WERI-Rb-1 (cell line): ENCODE data around the gene EFCAB12.
A peak's percentile ranks its signal among the peaks of the same experiment; 100 is the strongest.

Experiments used
- DNase-seq: peaks from one replicate; pipeline ENCODE4 v3.0.0-alpha.2; 2020
- H3K27ac ChIP-seq: fragments of 250-450 bp; sonication (Bioruptor Pico); 2 replicates; pipeline ENCODE4 v1.5.1; 2020; ENCODE audit warnings: mild to moderate bottlenecking, moderate library complexity
- H3K27me3 ChIP-seq: fragments of 250-450 bp; sonication (Bioruptor Pico); 2 replicates; pipeline ENCODE4 v1.5.1; 2021; ENCODE audit warnings: mild to moderate bottlenecking, low read depth, moderate library complexity; ENCODE audit not compliant: insufficient read depth, severe bottlenecking
- H3K36me3 ChIP-seq: fragments of 250-450 bp; sonication (Bioruptor Pico); 2 replicates; pipeline ENCODE4 v1.5.1; 2020; ENCODE audit warnings: mild to moderate bottlenecking, moderate library complexity
- H3K4me3 ChIP-seq: 2 replicates; pipeline ENCODE4 v1.5.1; 2011; ENCODE audit warnings: low read depth, mild to moderate bottlenecking, control low read depth, low read length
- H3K9me3 ChIP-seq: fragments of 250-450 bp; sonication (Bioruptor Pico); 2 replicates; pipeline ENCODE4 v1.5.1; 2021; ENCODE audit warnings: mild to moderate bottlenecking, moderate library complexity; ENCODE audit not compliant: severe bottlenecking
- CTCF ChIP-seq: IDR thresholded peaks from 2 replicates; pipeline ENCODE4 v1.5.1; 2011; ENCODE audit warnings: low read depth, mild to moderate bottlenecking, control low read depth, inconsistent platforms, low read length

The EFCAB12 gene

GRCh38 chr3:129439817-129440617, 11.6 kb upstream of the EFCAB12 start, which contains the start of the genes IFT122 and MBD4:
IFT122 (plus strand) TSS chr3:129440224; CDS start chr3:129440331, 107 bp downstream.
MBD4 (minus strand) TSS chr3:129439948; CDS start chr3:129439833, 115 bp downstream.
- Histone ChIP-seq H3K4me3 (peak within 1 kb of the TSS; percentile 99), H3K36me3 (peaks cover 32% of the 10 kb centered on the region), H3K9me3 (no peaks in the 10 kb centered on the region), H3K27me3 (no peaks in the 10 kb centered on the region), H3K27ac (peak within 1 kb of the TSS; percentile 96)
- TF ChIP-seq CTCF, result no peak
- DNase-seq, result peak; percentile 99

GRCh38 chr3:129439226-129439816, 10.9 kb upstream of the EFCAB12 start:
- peak overlapping the region; percentile 99 for H3K4me3 ChIP-seq
- H3K27ac ChIP-seq, result peak overlapping the region; percentile 76
- H3K27me3 ChIP-seq, result no peaks in the 10 kb centered on the region
- H3K36me3 ChIP-seq, result peaks cover 38% of the 10 kb centered on the region
- no peak for TF ChIP-seq CTCF
- peak; percentile 23 for DNase-seq
- H3K9me3 ChIP-seq, result no peaks in the 10 kb centered on the region

- H3K4me3 ChIP-seq, result no peak overlapping the region
These were observed 6.9 kb upstream of the EFCAB12 start for GRCh38 chr3:129435367-129435766.

GRCh38 chr3:129434140-129434539, 5.7 kb upstream of the EFCAB12 start:
- Histone ChIP-seq H3K27ac (no peak overlapping the region), H3K27me3 (no peaks in the 10 kb centered on the region), H3K4me3 (no peak overlapping the region), H3K36me3 (peaks cover 78% of the 10 kb centered on the region), H3K9me3 (no peaks in the 10 kb centered on the region)
- DNase-seq, result no peak
- TF ChIP-seq CTCF, result no peak

More at GRCh38 chr3:129435367-129435766, 6.9 kb upstream of the EFCAB12 start:
- no peaks in the 10 kb centered on the region for H3K9me3 ChIP-seq
- DNase-seq, result no peak
- no peaks in the 10 kb centered on the region for H3K27me3 ChIP-seq
- peaks cover 76% of the 10 kb centered on the region for H3K36me3 ChIP-seq
- H3K27ac ChIP-seq, result no peak overlapping the region
- no peak for TF ChIP-seq CTCF

GRCh38 chr3:129433565-129433964, 5.1 kb upstream of the EFCAB12 start:
- no peak for TF ChIP-seq CTCF
- peaks cover 80% of the 10 kb centered on the region for H3K36me3 ChIP-seq

More at GRCh38 chr3:129433565-129433964, 5.1 kb upstream of the EFCAB12 start:
- Histone ChIP-seq H3K9me3 (no peaks in the 10 kb centered on the region), H3K4me3 (no peak overlapping the region), H3K27me3 (no peaks in the 10 kb centered on the region), H3K27ac (no peak overlapping the region)
- no peak for DNase-seq
